Stimulated activated CD8-positive, alpha-beta memory T cell treated with anti-CD3 and anti-CD28 coated beads, Interleukin-12 subunit alpha, Interleukin-12 subunit beta, amount 100 ng/mL, for 1 hour (primary cell): Measurements from ENCODE around the gene PDIA6.
"Not testable (repeated sequence)": the region's sequence is repeated elsewhere in the genome, so short reads cannot be mapped to it uniquely, and the experiment has no call there.

ENCODE experiments used
- DNase-seq: peaks from one replicate; pipeline ENCODE4 v3.0.0-alpha.2; 2020; ENCODE audit warnings: low read depth

The PDIA6 gene

DNA sequence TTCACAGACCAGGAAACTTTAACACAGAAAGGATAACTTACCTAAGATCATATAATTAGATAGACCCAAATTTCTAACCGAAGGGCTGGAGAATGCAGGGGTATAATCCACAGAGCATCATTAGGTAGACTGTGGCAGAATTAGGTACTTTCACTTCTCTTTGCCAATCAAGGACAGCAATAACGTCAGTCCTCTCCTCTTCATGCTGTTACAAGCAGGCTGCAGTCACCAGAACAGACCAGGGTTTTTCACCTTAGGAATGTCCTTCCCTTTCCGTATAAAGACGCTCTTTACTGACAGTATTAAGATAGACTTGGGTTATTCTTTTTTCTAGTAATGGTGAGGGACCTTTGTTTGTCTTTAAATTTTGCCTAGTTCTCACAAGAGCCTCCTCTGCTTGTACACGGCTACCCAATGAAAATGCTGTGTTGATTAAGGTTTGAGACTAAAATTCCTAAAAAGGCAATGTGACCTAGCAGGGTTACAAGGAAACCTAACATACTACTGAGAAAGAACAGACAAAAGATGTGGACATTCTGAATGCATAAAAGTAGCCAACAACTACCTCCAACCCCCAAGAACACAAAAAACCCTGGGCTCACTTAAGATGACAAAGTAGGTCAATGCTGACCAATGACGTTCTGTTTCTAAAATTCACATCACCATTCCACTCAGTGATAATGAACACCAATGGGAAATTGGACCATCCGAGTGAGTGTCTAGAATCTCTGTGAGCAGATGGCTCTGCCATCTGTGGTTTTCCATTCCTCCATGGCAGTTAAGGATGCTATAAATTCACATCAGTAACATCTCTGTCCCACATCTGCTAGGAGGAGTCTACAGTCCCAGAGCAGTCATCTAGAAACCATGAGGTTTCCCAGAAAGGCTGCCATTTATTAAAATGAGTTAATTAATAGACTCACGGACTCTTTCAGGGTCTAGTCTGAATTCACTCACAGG lies 2.1 kb downstream of the PDIA6 start:
- DNase-seq = no peak

DNA sequence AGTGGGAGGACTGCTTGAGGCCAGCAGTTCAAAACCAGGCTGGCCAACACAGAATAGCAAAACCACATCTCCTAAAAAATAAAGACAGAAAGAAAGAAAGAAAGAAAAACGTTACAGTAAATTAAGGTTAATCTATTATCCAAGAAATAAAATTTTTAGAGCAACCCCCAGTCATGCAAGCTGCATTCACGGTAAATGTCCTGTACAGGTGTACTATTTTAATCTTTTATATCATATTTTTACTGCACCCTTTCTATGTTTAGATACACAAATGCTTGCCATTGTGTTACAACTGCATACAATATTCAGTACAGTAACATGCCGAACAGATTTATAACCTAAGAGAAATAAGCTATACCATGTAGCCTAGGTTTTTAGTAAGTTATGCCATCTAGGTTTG lies 6.0 kb downstream of the PDIA6 start:
- DNase-seq = no peak

DNA sequence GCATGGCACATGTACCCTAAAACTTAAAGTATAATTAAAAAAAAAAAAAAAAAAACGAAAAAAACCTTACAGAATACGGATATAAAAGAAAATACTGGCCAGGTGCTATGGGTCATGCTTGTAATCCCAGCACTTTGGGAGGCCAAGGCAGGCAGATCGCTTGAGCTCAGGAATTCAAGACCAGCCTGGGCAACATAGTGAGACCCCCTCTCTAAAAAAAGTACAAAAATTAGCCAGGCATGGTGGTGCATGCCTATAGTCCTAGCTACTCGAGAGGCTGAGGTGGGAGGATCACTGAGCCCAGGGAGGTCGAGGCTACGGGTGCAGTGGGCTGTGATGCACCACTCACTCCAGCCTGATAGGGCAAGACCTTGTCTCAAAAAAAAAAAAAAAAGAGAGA lies 6.6 kb downstream of the PDIA6 start:
- DNase-seq = not testable (repeated sequence)

DNA sequence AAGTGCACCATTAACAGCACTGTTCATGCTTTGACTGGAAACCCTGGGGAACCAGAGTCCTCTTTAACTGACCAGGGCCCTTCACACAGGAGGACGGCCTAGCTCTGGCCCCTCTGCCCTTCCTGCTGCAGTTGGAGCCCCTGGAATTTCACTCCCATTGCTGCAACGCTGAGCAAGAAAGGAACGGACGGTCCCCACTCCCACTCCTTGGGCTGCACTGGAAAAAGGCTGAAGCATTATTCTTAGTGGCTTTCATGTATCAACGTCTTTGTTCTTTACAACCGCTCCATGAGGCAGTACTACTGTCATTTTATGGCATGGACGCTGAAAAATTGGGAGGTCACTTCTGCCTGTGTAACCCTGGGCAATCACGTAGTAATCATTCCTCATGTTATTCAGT lies 9.9 kb downstream of the PDIA6 start:
- no peak for DNase-seq

DNA sequence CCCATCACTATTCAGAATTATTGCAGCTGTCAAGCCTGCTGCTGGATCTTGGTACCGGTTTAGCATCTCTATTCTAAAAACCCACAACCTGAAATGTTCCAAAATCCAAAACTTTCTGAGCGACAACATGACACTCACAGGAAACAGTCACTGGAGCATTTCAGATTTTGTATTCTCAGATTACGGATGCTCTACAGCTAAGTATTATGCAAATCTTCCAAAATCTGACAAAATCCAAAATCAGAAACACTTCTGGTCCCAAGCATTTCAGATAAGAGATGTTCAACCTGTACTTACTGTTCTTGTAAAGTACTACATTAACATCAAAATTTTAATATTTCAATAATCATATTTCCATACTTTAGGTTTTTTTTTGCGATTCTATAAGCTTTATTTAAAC lies 12.4 kb downstream of the PDIA6 start:
- no peak for DNase-seq

DNA sequence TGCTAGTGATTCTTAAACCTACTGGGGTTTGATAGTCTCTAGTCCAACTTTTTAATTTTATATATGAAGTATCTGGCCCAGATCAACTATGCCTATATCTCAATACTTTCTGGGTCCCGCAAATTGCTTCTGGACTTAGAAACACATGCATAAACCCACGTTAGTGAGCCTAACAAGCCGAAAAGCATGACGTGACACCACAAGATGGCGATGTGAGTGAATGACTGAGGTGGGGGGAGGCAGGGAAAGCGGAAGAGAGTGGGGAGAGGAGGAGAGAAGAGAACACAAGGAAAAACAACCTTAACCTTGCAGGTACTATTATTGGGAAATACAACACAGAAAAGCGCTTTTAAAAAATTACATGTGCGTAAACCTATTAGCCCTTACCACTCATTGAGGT lies 13.8 kb downstream of the PDIA6 start:
- DNase-seq = no peak

DNA sequence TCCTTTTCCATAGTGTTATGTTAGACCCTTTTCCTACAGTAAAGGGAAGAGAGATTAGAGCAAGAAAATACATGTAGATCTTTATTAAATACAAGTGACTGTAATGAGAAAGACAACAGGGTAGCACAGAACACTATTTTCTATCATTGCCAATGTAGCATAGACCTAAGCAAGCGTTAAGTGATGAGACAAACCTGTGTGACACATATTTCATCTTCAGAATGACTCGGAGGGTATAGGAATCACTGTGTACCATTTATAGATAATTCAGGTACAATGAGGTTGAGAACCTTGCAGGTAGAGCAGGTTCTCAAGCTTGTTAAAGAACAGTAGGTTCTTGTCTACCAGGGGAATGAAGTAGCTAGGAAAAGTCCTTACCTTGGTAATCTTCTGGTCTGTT lies 15.9 kb downstream of the PDIA6 start:
- DNase-seq = no peak

DNA sequence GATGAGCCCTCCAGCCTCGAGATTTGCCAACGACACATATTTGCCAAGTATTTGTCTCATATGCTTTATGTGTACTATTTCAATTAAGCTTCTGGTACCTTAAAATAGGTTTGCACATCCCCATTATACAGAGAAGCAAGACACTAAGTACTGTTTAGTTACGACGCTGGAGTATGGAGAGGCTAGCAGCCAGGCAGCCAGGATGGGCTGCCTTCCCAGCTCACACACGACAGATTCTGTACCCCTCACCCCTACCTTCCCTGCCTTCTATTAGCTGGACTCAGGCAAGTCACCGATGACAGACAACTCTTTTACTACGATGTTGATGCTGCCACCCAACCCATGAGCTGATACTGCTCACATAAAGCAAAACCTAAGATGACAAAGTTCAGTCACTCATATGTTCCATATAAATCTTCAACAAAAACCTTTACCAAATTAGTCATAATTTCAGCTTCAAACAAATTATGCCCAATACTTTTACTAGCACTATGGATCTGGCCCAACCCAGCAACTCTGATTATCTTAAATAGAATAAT lies 17.0 kb downstream of the PDIA6 start:
- no peak for DNase-seq

DNA sequence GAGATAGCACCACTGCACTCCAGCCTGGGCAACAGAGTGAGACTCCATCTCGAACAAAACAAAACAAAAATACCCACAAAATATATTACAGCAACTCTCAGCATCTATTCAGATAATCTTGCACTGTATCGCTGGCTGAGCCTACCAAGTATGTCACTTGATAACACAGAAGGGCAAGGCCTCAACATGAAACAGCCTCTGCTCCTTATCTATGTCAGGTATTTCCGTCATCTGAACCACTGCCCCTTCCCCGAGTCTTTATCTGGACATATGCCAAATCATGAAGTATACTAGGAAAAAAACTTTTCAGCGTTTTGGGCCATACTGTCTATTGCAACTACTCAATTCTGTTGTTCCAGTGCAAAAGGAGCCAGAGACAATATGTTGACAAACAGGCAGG lies 17.7 kb downstream of the PDIA6 start:
- DNase-seq = no peak

DNA sequence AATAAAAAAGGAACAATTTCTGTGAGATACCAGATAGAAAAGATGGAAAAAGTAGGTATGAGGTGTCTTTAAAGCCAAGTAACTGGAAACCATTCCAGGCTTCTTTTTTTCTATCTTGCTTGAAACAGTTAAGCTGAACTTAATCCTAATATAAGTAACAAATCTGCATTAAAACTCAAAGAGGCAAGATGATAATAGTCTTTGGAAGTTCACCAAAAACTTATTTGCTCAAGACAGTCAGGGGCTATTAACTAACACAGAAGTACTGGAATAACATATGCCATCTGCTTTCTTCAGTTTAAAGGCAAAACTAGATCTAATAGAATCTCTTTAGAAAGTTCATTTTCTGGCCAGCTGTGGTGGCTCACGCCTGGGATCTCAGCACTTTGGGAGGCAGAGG lies 18.8 kb downstream of the PDIA6 start:
- DNase-seq = no peak

DNA sequence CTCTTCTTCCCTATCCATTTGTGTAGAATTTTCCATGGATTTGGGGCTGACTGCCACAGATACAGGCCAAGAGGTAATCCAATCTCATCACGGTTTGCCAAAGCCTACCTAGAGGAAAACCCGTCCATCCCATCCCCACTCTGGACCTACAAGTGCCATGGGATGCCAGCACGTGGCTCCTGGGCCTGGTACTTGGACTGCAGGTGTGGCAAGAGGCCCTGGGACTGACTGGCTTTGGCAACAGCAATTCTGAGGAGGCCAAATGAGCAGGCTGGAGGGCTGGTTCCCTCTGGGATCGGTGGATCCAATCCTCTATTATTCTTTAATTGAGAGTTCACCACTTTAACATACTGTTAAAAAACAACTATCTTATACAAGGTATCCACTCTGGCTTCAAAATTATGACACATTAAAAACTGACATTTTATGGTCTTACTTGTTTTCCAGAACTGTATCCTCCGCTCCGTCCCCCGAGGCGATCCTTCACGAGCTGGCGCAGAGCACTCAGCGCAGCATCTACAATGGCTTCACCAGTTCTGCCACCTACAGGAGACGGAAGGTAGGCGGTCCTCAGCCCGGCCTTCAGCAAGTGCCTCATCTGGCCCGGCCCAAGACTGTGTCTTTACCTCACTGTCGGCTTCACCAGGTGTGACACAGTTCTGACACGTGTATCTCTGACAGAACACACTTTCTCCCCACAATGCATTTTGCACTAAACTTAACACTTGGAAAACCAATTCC lies 19.8 kb downstream of the PDIA6 start:
- DNase-seq = no peak

DNA sequence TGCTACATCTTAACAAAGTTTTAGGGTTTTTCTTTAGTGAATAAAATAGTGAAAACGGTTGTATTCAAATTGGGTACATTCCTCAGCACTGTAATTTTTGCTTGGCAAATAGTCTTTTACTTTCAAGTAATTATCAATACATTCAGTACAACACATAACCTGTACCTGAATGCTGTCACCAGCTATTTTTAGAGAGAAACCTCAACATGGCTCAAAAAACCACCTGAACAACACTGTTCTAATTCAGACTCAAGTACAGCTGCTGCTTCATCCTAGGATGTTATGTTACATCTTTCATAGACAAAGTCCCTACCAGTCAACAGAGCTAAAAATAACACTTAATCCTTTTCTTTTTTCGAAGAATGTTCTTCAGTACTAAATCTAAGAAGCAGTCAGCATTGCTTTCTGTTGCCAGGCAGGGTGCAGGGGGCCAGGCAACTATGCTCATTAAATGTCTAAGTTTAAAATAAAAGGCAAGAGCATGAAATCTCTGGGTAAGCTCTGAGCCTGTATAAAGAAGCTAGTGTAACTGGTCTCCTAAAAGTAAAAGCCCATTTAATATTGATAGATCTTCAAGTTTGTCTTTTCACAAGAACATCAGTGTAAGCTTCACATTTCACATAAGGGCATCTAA lies 20.5 kb downstream of the PDIA6 start:
- DNase-seq = no peak

DNA sequence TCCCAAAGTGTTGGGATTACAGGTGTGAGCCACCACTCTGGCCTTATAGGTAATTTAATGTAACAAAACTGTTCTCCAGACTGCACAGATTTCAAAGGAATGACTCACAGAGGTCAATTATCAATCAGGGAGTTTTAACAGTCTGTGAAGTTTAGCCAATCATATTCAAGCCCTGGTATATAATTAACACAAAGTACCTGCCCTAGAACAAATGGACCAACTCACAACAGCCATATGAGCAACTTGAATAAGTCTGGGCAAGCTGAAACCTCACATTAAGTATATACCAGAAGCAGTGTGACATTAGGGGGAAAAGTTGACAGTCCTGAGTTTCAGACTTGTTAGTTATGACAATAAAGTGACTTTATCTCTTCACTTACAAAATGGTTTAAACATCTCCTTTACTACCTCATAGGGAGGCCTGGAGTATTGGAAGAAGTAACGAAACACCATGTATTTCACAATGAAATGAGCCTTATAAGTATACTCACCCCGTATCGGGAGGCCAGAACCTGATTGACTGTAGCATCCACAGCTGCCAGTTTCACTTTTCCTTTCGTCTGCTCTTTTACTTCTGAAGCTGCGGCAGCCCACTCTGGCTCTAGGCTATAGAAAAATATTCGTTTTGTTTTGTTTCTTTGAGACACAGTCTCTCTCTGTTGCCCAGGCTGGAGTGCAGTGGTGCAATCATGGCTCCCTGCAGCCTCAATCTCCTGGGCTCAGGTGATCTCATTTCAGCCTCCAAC lies 22.2 kb downstream of the PDIA6 start:
- no peak for DNase-seq

DNA sequence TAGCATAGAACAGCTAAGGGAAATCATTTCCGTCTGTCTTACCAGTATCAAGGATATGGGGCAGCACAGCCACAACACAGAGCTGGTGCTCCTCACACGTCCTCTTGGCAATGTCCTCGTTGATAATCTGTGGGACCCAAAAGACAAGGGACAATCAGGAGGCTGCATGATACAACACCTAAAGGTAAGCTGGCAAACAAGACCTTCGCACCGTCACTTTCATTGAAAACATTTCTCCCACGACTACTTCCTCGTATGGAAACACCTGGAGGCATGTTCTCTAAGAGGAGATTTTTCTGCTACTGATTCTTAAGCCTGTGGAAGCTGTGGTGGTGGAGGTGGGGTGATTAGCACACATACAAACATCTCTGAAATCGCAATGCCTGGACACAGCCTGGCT lies 23.7 kb downstream of the PDIA6 start:
- DNase-seq = no peak

DNA sequence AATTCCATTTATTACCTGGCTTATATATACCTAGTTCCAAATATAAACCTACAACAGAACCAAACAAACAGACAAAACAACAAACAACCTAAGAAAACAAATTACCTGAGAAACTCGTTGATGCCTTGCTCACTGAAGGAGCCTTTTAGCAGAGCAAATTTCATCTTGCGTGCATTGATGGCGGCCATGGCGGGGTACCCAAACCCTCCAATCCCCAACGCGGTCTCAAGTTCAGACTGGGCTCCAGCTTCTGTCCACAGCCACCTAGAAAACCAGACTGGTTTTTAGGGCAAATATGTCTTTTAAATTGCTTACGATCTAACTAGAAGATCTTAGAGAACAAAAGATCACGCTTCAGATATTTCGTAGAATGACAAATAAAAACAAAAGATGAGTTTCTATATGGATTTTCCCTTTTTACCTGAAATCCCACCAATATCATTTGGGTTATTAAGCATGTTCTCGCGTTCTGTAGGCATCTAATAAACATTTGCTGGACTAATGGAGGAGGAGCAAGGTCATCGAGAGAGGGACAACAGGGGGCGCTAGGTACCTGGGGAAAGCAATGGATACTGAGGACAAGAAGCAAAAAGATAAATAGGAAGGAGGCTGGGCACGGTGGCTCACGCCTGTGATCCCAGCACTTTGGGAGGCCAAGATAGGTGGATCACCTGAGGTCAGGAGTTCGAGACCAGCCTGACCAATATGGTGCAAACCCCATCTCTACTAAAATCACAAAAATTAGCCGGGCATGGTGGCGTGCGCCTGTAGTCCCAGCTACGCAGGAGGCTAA lies 25.2 kb downstream of the PDIA6 start:
- DNase-seq = no peak

DNA sequence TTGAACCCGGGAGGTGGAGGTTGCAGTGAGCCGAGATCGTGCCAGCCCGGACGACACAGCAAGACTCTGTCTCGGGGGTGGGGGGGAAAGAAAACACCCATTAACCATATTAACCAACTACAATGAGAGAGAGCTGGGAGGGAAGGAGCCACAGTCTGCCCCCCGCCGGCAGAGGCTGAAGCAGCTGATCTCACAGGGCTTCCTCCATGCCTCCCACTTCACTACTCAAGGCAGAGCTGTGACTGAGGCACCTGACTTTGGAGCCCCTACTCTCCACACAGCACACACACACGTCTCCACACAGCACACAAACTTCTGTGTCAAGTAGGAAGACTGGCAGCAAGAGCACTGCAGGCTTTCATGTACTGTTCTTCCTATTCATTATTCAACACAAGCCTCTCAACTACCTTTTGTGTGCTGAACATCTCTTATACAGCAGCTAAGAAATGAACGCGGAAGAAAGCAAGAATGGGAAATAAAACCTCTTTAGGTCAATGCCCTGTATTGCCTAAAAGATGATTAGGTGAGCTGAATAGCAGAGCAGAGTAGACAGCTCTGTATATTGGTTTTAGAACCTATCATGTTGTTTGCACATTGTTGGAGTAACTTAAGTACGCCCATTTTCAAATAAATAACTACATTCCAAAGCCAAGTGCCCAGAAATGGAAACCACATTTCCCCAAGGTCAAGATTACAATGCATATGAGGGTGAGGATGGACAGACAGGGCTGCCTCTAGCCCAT lies 26.2 kb downstream of the PDIA6 start:
- no peak for DNase-seq

DNA sequence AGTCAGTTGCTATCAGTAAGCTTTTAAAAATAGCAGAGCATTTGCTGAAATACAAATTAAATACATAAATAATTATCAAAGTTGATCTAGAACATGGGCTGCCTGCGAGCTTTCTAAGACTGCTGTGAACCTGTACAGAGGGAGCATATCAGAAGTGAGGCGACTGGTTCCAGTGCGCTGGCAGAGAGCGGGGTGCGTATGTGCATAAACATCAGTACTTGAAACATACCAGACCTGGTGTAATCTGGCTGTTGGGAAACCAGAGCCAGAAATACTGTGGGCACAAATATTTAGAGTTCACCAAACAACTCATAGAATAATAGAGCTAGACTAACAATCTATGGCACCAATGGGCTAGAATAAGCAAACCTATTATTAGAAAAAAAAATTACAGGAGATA lies 27.3 kb downstream of the PDIA6 start:
- no peak for DNase-seq

DNA sequence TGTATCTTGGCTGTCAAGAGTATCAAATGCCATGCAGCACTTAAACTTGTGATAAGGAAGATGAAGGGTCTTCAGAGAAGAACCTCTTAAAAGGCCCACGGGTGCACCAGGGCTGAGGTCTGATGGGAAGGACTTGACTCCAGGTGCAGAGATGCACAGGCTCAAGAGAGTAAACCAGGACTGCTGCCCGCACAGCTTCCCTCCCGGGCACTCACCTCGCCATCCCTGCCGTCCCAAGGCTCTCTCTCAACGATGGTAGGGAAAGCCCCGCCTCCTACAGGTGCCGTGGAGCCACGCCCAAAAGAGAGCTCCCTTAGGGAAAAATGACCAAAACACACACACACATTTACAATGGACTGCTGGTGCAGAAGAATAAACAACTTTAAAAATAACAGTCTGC lies 27.9 kb downstream of the PDIA6 start:
- DNase-seq = no peak

DNA sequence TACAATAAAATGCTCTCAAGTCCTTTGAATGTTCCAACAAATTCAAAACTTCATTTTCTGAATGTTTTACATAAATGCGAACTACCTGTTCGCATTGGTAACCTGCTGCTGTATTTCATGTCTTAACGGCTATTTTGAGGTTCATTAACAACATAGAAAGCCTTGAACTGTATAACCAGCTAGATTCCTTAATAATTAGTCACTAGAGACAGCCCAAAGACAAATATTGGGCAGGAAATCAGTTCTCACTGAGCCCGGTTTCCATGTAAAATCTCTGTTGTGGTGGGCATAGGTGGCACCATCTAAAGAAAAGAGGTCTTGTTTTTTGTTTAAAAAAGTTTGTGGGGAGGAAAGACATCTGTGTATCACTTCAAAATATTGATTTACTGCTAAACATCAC lies 29.2 kb downstream of the PDIA6 start:
- no peak for DNase-seq

DNA sequence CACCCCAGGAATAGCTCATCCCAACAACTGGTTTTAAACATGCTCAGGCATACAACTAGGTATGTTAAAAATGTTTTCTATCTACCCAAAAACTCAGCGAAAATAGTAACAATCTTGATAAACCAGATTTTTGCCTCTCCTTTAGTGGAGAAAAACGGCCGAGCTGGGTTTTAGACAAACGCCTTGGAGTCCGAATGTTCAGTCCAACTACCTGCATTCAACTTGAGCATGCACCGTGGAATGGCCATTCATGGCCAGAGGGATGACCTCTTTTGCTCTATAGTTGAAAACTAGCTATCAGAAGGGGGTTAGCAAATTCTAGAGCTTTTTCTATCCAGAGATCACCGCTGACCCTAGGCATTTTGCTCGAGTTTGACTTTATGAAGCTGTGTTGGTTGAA lies 30.8 kb downstream of the PDIA6 start:
- no peak for DNase-seq
